ENCODE measurements around the gene GALNT15.

Gene GALNT15

DNA sequence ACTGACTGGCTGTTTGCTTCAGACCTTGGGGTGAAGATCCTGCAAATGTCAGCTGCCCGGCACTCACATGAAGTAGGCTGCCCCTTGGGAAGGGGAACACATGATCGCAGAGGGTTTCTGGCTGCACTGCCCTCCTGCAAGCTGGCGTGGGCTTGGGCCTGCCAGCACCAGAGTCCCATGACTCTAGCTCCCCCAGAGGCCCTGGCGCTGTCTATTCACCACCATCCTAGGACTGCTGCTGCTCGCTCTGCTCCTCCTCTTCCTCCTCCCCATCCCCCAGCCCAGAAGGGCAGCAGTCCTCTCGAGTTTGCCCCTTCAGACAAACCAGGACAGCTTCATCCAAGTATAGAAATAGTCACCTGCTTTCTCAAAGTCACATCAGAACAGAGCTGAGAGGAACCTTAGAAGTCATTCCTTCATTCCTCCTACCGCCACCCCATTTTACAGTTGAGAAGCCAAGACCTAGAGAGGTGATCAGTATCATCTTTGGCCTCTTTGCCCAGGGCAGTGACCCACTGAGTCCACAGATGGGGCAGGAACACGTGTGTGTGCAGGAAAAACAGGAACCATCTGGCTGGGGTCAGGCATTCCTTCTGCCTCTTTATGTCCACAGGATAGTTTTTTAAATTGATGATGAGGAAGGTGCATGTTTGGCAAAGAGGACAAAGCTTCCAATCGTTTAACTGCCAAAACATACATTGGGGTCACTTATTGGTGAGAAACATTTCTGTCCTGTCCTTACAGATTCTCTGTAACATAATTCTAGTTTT, 77.0 kb downstream of the GALNT15 start:
- H2BK120ac ChIP-seq (ENCODE audit: insufficient read depth, low read length, poor library complexity), result no peak overlapping the region
- H3K27ac ChIP-seq (ENCODE audit: low read depth, low read length), result no peak overlapping the region
- no peak overlapping the region for H2BK12ac ChIP-seq (ENCODE audit: low read length)
- no peaks in the 10 kb centered on the region for H3K9me3 ChIP-seq (ENCODE audit: insufficient read depth, low read depth, low read length)
- H2AK5ac ChIP-seq (ENCODE audit: low read length), result no peak overlapping the region
- WGBS (ENCODE audit: extremely low coverage, insufficient coverage, insufficient read length), result no CpG with 5 or more reads among the region's 9 CpGs
- H3K23ac ChIP-seq (ENCODE audit: low read length), result no peak overlapping the region
- no peak overlapping the region for H2AFZ ChIP-seq (ENCODE audit: insufficient read depth, low read length, poor library complexity)
- no peak overlapping the region for H3K4ac ChIP-seq (ENCODE audit: low read depth, low read length)
- H3K9ac ChIP-seq (ENCODE audit: low read length), result no peak overlapping the region
- H3K14ac ChIP-seq (ENCODE audit: low read length), result no peak overlapping the region
- no peaks in the 10 kb centered on the region for H3K79me1 ChIP-seq (ENCODE audit: low read length)
- H3K27me3 ChIP-seq (ENCODE audit: insufficient read depth, low read length), result no peaks in the 10 kb centered on the region
- no peaks in the 10 kb centered on the region for H3K79me2 ChIP-seq (ENCODE audit: control insufficient read depth, insufficient read depth, low read length, poor library complexity)
- H4K91ac ChIP-seq (ENCODE audit: low read depth, low read length), result no peak overlapping the region
- no peaks in the 10 kb centered on the region for H3K36me3 ChIP-seq (ENCODE audit: control insufficient read depth in 1 of 2, insufficient read depth in 2 of 2, low read length in 2 of 2)
- no peak overlapping the region for H3K4me3 ChIP-seq (ENCODE audit: low read depth, low read length)
- H4K12ac ChIP-seq (ENCODE audit: low read depth, low read length), result no peak overlapping the region
- H3K18ac ChIP-seq (ENCODE audit: low read length), result no peak overlapping the region
- H4K8ac ChIP-seq (ENCODE audit: low read depth, low read length), result no peak overlapping the region
- no peak overlapping the region for H3K4me2 ChIP-seq (ENCODE audit: low read length)
- H2BK5ac ChIP-seq (ENCODE audit: low read depth, low read length, poor library complexity), result no peak overlapping the region
- no peaks in the 10 kb centered on the region for H3K4me1 ChIP-seq (ENCODE audit: control insufficient read depth in 1 of 2, insufficient read depth in 2 of 2, low read length in 2 of 2)
- DNase-seq, result no peak

DNA sequence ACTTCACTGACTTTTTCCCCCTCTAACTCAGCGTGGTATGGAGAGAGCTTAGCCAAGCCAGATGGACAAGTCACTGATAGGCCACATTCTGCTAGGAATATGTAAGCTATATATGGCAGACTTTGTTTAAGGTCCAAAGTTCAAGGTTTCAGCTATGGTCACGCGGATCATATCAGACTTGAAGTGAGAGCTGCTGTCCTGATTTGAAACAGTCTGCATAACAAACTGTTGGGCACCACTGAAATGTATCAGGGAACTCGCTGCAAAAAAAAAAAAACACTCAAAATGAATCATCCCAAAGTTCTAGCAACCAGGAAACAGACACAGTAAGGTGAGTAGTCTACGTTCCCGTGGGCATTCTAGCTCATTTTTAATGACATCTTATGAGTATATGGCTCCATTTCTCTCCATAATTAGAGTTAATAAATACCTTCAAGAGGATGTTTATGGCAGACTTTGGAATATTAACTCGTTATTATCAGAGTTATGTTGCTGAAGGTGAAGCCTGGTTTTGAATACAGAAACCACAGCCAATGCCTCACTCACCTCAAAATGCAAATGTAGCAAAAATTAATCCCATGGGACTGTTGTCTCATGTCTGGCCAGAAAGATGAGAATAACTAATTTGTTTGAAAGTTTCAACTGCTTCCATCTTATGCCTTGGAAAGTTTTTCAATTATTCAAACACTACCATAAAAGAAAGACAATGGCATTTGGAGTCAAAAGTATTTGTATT, 77.9 kb downstream of the GALNT15 start:
- Histone ChIP-seq H2BK12ac (ENCODE audit: low read length) (no peak overlapping the region), H3K36me3 (ENCODE audit: control insufficient read depth in 1 of 2, insufficient read depth in 2 of 2, low read length in 2 of 2) (peaks cover 0 to 2% of the 10 kb centered on the region in 2 experiments), H2AK5ac (ENCODE audit: low read length) (no peak overlapping the region), H2BK120ac (ENCODE audit: insufficient read depth, low read length, poor library complexity) (no peak overlapping the region), H2BK5ac (ENCODE audit: low read depth, low read length, poor library complexity) (no peak overlapping the region), H3K14ac (ENCODE audit: low read length) (no peak overlapping the region), H3K27me3 (ENCODE audit: insufficient read depth, low read length) (no peaks in the 10 kb centered on the region), H3K4me2 (ENCODE audit: low read length) (no peak overlapping the region), H3K4ac (ENCODE audit: low read depth, low read length) (no peak overlapping the region), H3K27ac (ENCODE audit: low read depth, low read length) (no peak overlapping the region), H3K18ac (ENCODE audit: low read length) (no peak overlapping the region), H3K79me1 (ENCODE audit: low read length) (no peaks in the 10 kb centered on the region), H3K4me3 (ENCODE audit: low read depth, low read length) (no peak overlapping the region), H3K9me3 (ENCODE audit: insufficient read depth, low read depth, low read length) (no peaks in the 10 kb centered on the region), H3K79me2 (ENCODE audit: control insufficient read depth, insufficient read depth, low read length, poor library complexity) (no peaks in the 10 kb centered on the region), H4K12ac (ENCODE audit: low read depth, low read length) (no peak overlapping the region), H2AFZ (ENCODE audit: insufficient read depth, low read length, poor library complexity) (no peak overlapping the region), H3K9ac (ENCODE audit: low read length) (no peak overlapping the region), H3K4me1 (ENCODE audit: control insufficient read depth in 1 of 2, insufficient read depth in 2 of 2, low read length in 2 of 2) (no peaks in the 10 kb centered on the region), H4K8ac (ENCODE audit: low read depth, low read length) (no peak overlapping the region), H3K23ac (ENCODE audit: low read length) (no peak overlapping the region), H4K91ac (ENCODE audit: low read depth, low read length) (no peak overlapping the region)
- no peak for DNase-seq
- no CpG with 5 or more reads among the region's 7 CpGs for WGBS (ENCODE audit: extremely low coverage, insufficient coverage, insufficient read length)

DNA sequence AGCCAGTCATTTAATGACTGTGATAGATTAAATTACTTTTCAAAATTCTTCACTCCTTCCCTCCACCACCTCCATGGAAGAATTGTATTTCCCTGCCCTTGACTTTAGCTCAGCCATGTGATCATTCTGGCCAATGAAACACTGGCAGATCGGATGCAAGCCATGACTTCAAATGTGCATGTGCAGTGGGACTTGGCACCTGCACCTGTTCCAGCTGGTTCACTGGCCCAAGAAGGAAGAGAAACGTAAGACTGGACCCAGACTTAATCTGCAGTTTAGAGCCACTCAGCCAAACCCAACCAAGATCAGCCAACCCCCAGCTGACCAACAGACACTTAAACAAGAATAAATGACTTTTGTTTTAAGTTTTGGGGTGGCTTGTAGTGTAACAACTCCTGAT, 78.5 kb downstream of the GALNT15 start:
- H2BK12ac ChIP-seq (ENCODE audit: low read length), result no peak overlapping the region
- H3K18ac ChIP-seq (ENCODE audit: low read length), result no peak overlapping the region
- H3K79me2 ChIP-seq (ENCODE audit: control insufficient read depth, insufficient read depth, low read length, poor library complexity), result no peaks in the 10 kb centered on the region
- no peak overlapping the region for H4K8ac ChIP-seq (ENCODE audit: low read depth, low read length)
- H2AFZ ChIP-seq (ENCODE audit: insufficient read depth, low read length, poor library complexity), result no peak overlapping the region
- H2BK5ac ChIP-seq (ENCODE audit: low read depth, low read length, poor library complexity), result no peak overlapping the region
- peaks cover 0 to 2% of the 10 kb centered on the region in 2 experiments for H3K36me3 ChIP-seq (ENCODE audit: control insufficient read depth in 1 of 2, insufficient read depth in 2 of 2, low read length in 2 of 2)
- no peak overlapping the region for H2BK120ac ChIP-seq (ENCODE audit: insufficient read depth, low read length, poor library complexity)
- H3K4ac ChIP-seq (ENCODE audit: low read depth, low read length), result no peak overlapping the region
- no peak overlapping the region for H3K27ac ChIP-seq (ENCODE audit: low read depth, low read length)
- H3K9me3 ChIP-seq (ENCODE audit: insufficient read depth, low read depth, low read length), result no peaks in the 10 kb centered on the region
- DNase-seq, result no peak
- no peak overlapping the region for H2AK5ac ChIP-seq (ENCODE audit: low read length)
- H3K79me1 ChIP-seq (ENCODE audit: low read length), result no peaks in the 10 kb centered on the region
- H3K4me1 ChIP-seq (ENCODE audit: control insufficient read depth in 1 of 2, insufficient read depth in 2 of 2, low read length in 2 of 2), result no peaks in the 10 kb centered on the region
- no peak overlapping the region for H3K4me2 ChIP-seq (ENCODE audit: low read length)
- no peak overlapping the region for H3K14ac ChIP-seq (ENCODE audit: low read length)
- no CpG with 5 or more reads among the region's 2 CpGs for WGBS (ENCODE audit: extremely low coverage, insufficient coverage, insufficient read length)
- H4K12ac ChIP-seq (ENCODE audit: low read depth, low read length), result no peak overlapping the region
- H3K9ac ChIP-seq (ENCODE audit: low read length), result no peak overlapping the region
- H3K23ac ChIP-seq (ENCODE audit: low read length), result no peak overlapping the region
- no peak overlapping the region for H3K4me3 ChIP-seq (ENCODE audit: low read depth, low read length)
- no peak overlapping the region for H4K91ac ChIP-seq (ENCODE audit: low read depth, low read length)
- H3K27me3 ChIP-seq (ENCODE audit: insufficient read depth, low read length), result no peaks in the 10 kb centered on the region

DNA sequence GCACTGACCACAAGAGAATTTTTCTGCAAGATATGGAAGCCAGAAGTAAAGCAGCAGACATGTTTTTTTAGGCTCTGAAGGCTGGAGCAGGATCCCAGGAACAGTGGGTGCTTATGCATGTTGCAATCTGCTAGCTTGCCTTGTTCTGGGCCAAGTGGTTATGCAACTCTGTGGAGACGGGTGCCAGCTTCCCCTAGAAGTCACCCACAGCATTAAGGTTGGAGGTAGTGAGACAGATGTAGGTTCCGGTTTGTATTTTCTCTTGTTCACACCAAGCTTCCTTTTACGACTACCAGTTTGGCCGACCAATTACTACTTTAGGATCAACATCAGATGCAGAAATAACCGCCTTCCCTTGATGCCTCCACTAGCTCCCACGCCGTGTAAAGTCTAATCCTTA, 79.1 kb downstream of the GALNT15 start:
- Histone ChIP-seq H3K79me1 (ENCODE audit: low read length) (no peaks in the 10 kb centered on the region), H3K9me3 (ENCODE audit: insufficient read depth, low read depth, low read length) (no peaks in the 10 kb centered on the region), H3K9ac (ENCODE audit: low read length) (no peak overlapping the region), H3K79me2 (ENCODE audit: control insufficient read depth, insufficient read depth, low read length, poor library complexity) (no peaks in the 10 kb centered on the region), H2AFZ (ENCODE audit: insufficient read depth, low read length, poor library complexity) (no peak overlapping the region), H3K14ac (ENCODE audit: low read length) (no peak overlapping the region), H3K4me2 (ENCODE audit: low read length) (no peak overlapping the region), H3K23ac (ENCODE audit: low read length) (no peak overlapping the region), H4K12ac (ENCODE audit: low read depth, low read length) (no peak overlapping the region), H3K27me3 (ENCODE audit: insufficient read depth, low read length) (no peaks in the 10 kb centered on the region), H2BK12ac (ENCODE audit: low read length) (no peak overlapping the region), H4K91ac (ENCODE audit: low read depth, low read length) (no peak overlapping the region), H3K4me3 (ENCODE audit: low read depth, low read length) (no peak overlapping the region), H3K18ac (ENCODE audit: low read length) (no peak overlapping the region), H2BK5ac (ENCODE audit: low read depth, low read length, poor library complexity) (no peak overlapping the region), H3K27ac (ENCODE audit: low read depth, low read length) (no peak overlapping the region), H3K4ac (ENCODE audit: low read depth, low read length) (no peak overlapping the region), H4K8ac (ENCODE audit: low read depth, low read length) (no peak overlapping the region), H2BK120ac (ENCODE audit: insufficient read depth, low read length, poor library complexity) (no peak overlapping the region), H3K4me1 (ENCODE audit: control insufficient read depth in 1 of 2, insufficient read depth in 2 of 2, low read length in 2 of 2) (no peaks in the 10 kb centered on the region), H3K36me3 (ENCODE audit: control insufficient read depth in 1 of 2, insufficient read depth in 2 of 2, low read length in 2 of 2) (peaks cover 0 to 2% of the 10 kb centered on the region in 2 experiments), H2AK5ac (ENCODE audit: low read length) (no peak overlapping the region)
- no peak for DNase-seq
- no CpG with 5 or more reads among the region's 7 CpGs for whole genome bisulfite sequencing (ENCODE audit: extremely low coverage, insufficient coverage, insufficient read length)

All from trophoblast cell (in vitro differentiated cells and primary cell).